Peyer's patch (tissue), 4 donors: ENCODE data around the gene C22orf42. TPM values are rescaled to one million over a fixed set of nuclear protein-coding genes. Genes with fewer than 3 reads are reported as not detected.

Experiments used
- DNase-seq, 3 donors: peaks; one replicate each; pipeline ENCODE4 v3.0.0-alpha.2; 2017 to 2019
- H3K27ac ChIP-seq, 4 donors: fragments of 200-600 bp; sonication (generic); one replicate each; pipeline ENCODE4 v1.5.1; 2016 to 2019
- H3K27me3 ChIP-seq, 2 donors: fragments of 200-600 bp; sonication (generic); one replicate each; pipeline ENCODE4 v1.5.1; 2019
- H3K36me3 ChIP-seq, 3 donors: fragments of 200-600 bp; sonication (generic); one replicate each; pipeline ENCODE4 v1.5.1; 2016 to 2019
- H3K4me1 ChIP-seq, 4 donors: fragments of 200-600 bp; sonication (generic); one replicate each; pipeline ENCODE4 v1.5.1; 2016 to 2019
- H3K4me3 ChIP-seq, 4 donors: fragments of 200-600 bp; sonication (generic); 1 replicate in 3 of 4; 2 replicates in 1 of 4; pipeline ENCODE4 v1.5.1; 2016 to 2019; ENCODE audit warnings: mild to moderate bottlenecking in 1 of 4
- H3K9me3 ChIP-seq, 4 donors: fragments of 200-600 bp; sonication (generic); one replicate each; pipeline ENCODE4 v1.5.1; 2016 to 2019; ENCODE audit warnings: mild to moderate bottlenecking in 1 of 4
- CTCF ChIP-seq, 6 experiments: fragments of 450-650 bp in 4 of 6; fragments of 200-600 bp in 2 of 6; sonication (generic) in 1 of 6; IDR thresholded peaks; one replicate each; pipeline ENCODE4 v1.5.1; 2017 to 2019; ENCODE audit warnings: antibody characterized with exemption in 6 of 6, mild to moderate bottlenecking in 3 of 6, moderate library complexity in 1 of 6
- POLR2A ChIP-seq, 2 donors: fragments of 450-650 bp; IDR thresholded peaks; one replicate each; pipeline ENCODE4 v1.5.1; 2017; ENCODE audit warnings: antibody characterized with exemption in 2 of 2, mild to moderate bottlenecking in 2 of 2, moderate library complexity in 2 of 2
- total RNA-seq, 4 donors: library from RNA; depleted of rRNA; stranded (reverse); fragments of >200 nt; gene quantifications; one replicate each; pipeline ENCODE4 v1.1.0, GENCODE V29; 2016

The C22orf42 gene
- not detected for total RNA-seq

GRCh38 chr22:32158712-32159533 lies at the start of gene C22orf42:
Gene C22orf42 (minus strand): TSS chr22:32159303. CDS start chr22:32159215, 88 bp downstream.
- no peaks in the 10 kb centered on the region for H3K4me1 ChIP-seq
- no peaks in the 10 kb centered on the region for H3K27me3 ChIP-seq
- no peaks in the 10 kb centered on the region for H3K9me3 ChIP-seq
- DNase-seq = no peak
- TF ChIP-seq POLR2A (IDR thresholded peaks at IDR 0.05) (no peak), CTCF (IDR thresholded peaks at IDR 0.05) (no peak)
- H3K36me3 ChIP-seq = no peaks in the 10 kb centered on the region
- no peak within 1 kb of the TSS for H3K4me3 ChIP-seq
- no peak within 1 kb of the TSS for H3K27ac ChIP-seq

- no peaks in the 10 kb centered on the region for H3K27me3 ChIP-seq
- no peak for TF ChIP-seq CTCF (IDR thresholded peaks at IDR 0.05)
- H3K4me3 ChIP-seq = no peak overlapping the region
- no peaks in the 10 kb centered on the region for H3K36me3 ChIP-seq
- DNase-seq = no peak
- no peaks in the 10 kb centered on the region for H3K9me3 ChIP-seq
- no peak overlapping the region for H3K27ac ChIP-seq
- peaks cover 0 to 8% (median 0%) of the 10 kb centered on the region in 4 donors for H3K4me1 ChIP-seq
Measured at GRCh38 chr22:32208681-32209080, 49.6 kb upstream of the C22orf42 start.

- Histone ChIP-seq H3K27ac (no peak overlapping the region), H3K4me3 (no peak overlapping the region), H3K27me3 (no peaks in the 10 kb centered on the region), H3K9me3 (no peaks in the 10 kb centered on the region), H3K36me3 (no peaks in the 10 kb centered on the region), H3K4me1 (peaks cover 0 to 15% (median under 1%) of the 10 kb centered on the region in 4 donors)
- TF ChIP-seq POLR2A (IDR thresholded peaks at IDR 0.05) = no peak
- no peak for DNase-seq
Measured at GRCh38 chr22:32207971-32208480, 48.9 kb upstream of the C22orf42 start.

GRCh38 chr22:32206774-32207758 lies 48.0 kb upstream of the C22orf42 start:
- no peaks in the 10 kb centered on the region for H3K27me3 ChIP-seq
- H3K36me3 ChIP-seq = no peaks in the 10 kb centered on the region
- peaks cover 0 to 23% (median 3%) of the 10 kb centered on the region in 4 donors for H3K4me1 ChIP-seq
- H3K9me3 ChIP-seq = no peaks in the 10 kb centered on the region
- peak in 2 of 3 donors; percentile 67 to 75 for DNase-seq
- no peak overlapping the region for H3K4me3 ChIP-seq
- TF ChIP-seq CTCF (IDR thresholded peaks at IDR 0.05) (peak in 5 of 6 experiments; percentile 8 to 78 (median 68)), POLR2A (IDR thresholded peaks at IDR 0.05) (no peak)
- no peak overlapping the region for H3K27ac ChIP-seq

GRCh38 chr22:32205974-32206773 lies 47.1 kb upstream of the C22orf42 start:
- peaks cover 0 to 23% (median 3%) of the 10 kb centered on the region in 4 donors for H3K4me1 ChIP-seq
- no peaks in the 10 kb centered on the region for H3K36me3 ChIP-seq
- H3K27ac ChIP-seq = no peak overlapping the region
- TF ChIP-seq POLR2A (IDR thresholded peaks at IDR 0.05) (no peak), CTCF (IDR thresholded peaks at IDR 0.05) (no peak)
- H3K27me3 ChIP-seq = no peaks in the 10 kb centered on the region
- H3K4me3 ChIP-seq = no peak overlapping the region
- no peaks in the 10 kb centered on the region for H3K9me3 ChIP-seq
- no peak for DNase-seq
